HG03103 (cell line): Measurements from ENCODE around the gene ZNF383.
"Not testable (repeated sequence)": the region's sequence is repeated elsewhere in the genome, so short reads cannot be mapped to it uniquely, and the experiment has no call there.

Experiments
- ATAC-seq: cut with Tn5 transposase; IDR thresholded peaks from one replicate; pipeline ENCODE4 v1.9.1; 2021; ENCODE audit warnings: low read depth; ENCODE audit not compliant: unreplicated experiment

ZNF383 gene

GRCh38 chr19:37217775-37218591 lies at the start of gene ZNF383:
Gene ZNF383, plus strand, starts transcription at chr19:37218214. Its CDS starts 12,240 bp downstream, at chr19:37230454.
- peak; percentile 87 for ATAC-seq

- ATAC-seq = peak; percentile 95
Observed at GRCh38 chr19:37172368-37173366, 45.3 kb upstream of the ZNF383 start, which contains the start of gene ZNF585A. Gene ZNF585A, minus strand, starts transcription at chr19:37172695. Its CDS starts 2,785 bp downstream, at chr19:37169910.

GRCh38 chr19:37186071-37186470 lies 31.9 kb upstream of the ZNF383 start:
- not testable (repeated sequence) for ATAC-seq

- not testable (repeated sequence) for ATAC-seq
Observed at GRCh38 chr19:37195248-37195647, 22.8 kb upstream of the ZNF383 start.

GRCh38 chr19:37197115-37197514 lies 20.9 kb upstream of the ZNF383 start:
- not testable (repeated sequence) for ATAC-seq

GRCh38 chr19:37197768-37198167 lies 20.2 kb upstream of the ZNF383 start:
- no peak for ATAC-seq

GRCh38 chr19:37217480-37217774 lies 587 bp upstream of the ZNF383 start:
- no peak for ATAC-seq

- ATAC-seq = no peak
Observed at GRCh38 chr19:37218592-37218935, 550 bp downstream of the ZNF383 start.

- no peak for ATAC-seq
Observed at GRCh38 chr19:37220383-37220782, 2.4 kb downstream of the ZNF383 start.

GRCh38 chr19:37221136-37221535 lies 3.1 kb downstream of the ZNF383 start:
- ATAC-seq = no peak

- no peak for ATAC-seq
Observed at GRCh38 chr19:37226248-37226647, 8.2 kb downstream of the ZNF383 start.

- ATAC-seq = no peak
Observed at GRCh38 chr19:37227996-37228395, 10.0 kb downstream of the ZNF383 start.

GRCh38 chr19:37243206-37243632 lies 25.2 kb downstream of the ZNF383 start:
- ATAC-seq = no peak

- ATAC-seq = no peak
Observed at GRCh38 chr19:37251308-37252229, 33.6 kb downstream of the ZNF383 start.

GRCh38 chr19:37263028-37263427 lies 45.0 kb downstream of the ZNF383 start:
- ATAC-seq = not testable (repeated sequence)

- ATAC-seq = not testable (repeated sequence)
Observed at GRCh38 chr19:37267005-37267404, 49.0 kb downstream of the ZNF383 start.

- ATAC-seq = not testable (repeated sequence)
Observed at GRCh38 chr19:37267755-37268154, 49.7 kb downstream of the ZNF383 start.

- ATAC-seq = not testable (repeated sequence)
Observed at GRCh38 chr19:37280656-37281055, 62.6 kb downstream of the ZNF383 start.

- ATAC-seq = not testable (repeated sequence)
Observed at GRCh38 chr19:37284020-37284419, 66.0 kb downstream of the ZNF383 start.

GRCh38 chr19:37289229-37289628 lies 71.2 kb downstream of the ZNF383 start:
- not testable (repeated sequence) for ATAC-seq
